ENCODE data around the gene FBXO31. TPM values are rescaled to one million over a fixed set of nuclear protein-coding genes. Genes with fewer than 3 reads are reported as not detected.

The FBXO31 gene
- total and polyA plus RNA-seq, 9 of the 15 experiments (the other 6 are each of a cell fraction or from before 2014, with no cell fraction given): 0.18 to 33.3 (median 10.9) TPM

DNA sequence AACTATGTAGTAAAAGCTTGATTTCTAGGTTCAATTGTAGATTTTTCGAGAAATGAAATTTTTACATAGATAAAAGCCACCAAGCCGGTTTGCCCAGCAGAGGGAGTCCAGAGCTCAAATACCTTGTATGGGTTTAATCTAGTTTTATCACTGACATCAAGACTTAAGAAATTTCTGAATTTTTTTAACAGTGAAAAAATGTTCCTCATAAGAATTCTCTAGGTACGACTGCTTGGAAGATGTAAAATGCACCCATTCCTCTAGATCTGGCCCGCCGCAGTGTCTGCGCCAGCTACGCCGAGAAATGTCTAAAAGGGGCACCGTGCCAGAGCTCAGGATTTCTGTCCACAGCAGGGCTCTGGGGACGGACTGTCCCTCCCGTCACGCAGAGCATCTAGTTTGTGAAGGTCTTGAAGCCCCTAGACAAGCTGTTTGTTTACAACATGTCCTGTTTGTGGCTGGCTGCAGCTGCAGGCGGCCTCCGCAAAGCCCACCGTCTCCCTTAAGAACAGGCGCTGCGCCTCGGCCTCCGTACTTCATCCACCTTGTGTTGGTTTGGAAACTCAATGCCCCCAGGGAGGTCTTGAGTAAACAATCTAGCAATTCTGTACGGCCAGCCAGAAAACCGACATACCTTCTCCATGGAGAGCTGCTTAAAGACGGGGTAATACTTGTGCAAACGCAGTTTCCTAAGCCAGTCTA is 33.4 kb upstream of the FBXO31 start (continued):
- TF ChIP-seq TAF15 (IDR thresholded peaks at IDR 0.05; ENCODE audit: low read depth, low read length) (no peak), MBD2 (IDR thresholded peaks at IDR 0.05; ENCODE audit: borderline replicate concordance, low read depth) (no peak), CHD1 (IDR thresholded peaks at IDR 0.05; ENCODE audit: low read length) (no peak), ADNP (tag; IDR thresholded peaks at IDR 0.05) (no peak)
- TF ChIP-seq, protein P1, sequence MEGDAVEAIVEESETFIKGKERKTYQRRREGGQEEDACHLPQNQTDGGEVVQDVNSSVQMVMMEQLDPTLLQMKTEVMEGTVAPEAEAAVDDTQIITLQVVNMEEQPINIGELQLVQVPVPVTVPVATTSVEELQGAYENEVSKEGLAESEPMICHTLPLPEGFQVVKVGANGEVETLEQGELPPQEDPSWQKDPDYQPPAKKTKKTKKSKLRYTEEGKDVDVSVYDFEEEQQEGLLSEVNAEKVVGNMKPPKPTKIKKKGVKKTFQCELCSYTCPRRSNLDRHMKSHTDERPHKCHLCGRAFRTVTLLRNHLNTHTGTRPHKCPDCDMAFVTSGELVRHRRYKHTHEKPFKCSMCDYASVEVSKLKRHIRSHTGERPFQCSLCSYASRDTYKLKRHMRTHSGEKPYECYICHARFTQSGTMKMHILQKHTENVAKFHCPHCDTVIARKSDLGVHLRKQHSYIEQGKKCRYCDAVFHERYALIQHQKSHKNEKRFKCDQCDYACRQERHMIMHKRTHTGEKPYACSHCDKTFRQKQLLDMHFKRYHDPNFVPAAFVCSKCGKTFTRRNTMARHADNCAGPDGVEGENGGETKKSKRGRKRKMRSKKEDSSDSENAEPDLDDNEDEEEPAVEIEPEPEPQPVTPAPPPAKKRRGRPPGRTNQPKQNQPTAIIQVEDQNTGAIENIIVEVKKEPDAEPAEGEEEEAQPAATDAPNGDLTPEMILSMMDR (IDR thresholded peaks at IDR 0.05 in 2 of 3, conservative IDR thresholded peaks at IDR 0.05 in 1 of 3; ENCODE audit: insufficient read depth in 2 of 3, low read depth in 1 of 3, low read length in 3 of 3): peak; percentile 32 to 63 (median 49); a peak in 4 of 6 replicates
- TF ChIP-seq, protein P2, sequence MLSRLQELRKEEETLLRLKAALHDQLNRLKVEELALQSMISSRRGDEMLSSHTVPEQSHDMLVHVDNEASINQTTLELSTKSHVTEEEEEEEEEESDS (CRISPR knock-in tag; IDR thresholded peaks at IDR 0.05): no peak
- TF ChIP-seq, protein P3, sequence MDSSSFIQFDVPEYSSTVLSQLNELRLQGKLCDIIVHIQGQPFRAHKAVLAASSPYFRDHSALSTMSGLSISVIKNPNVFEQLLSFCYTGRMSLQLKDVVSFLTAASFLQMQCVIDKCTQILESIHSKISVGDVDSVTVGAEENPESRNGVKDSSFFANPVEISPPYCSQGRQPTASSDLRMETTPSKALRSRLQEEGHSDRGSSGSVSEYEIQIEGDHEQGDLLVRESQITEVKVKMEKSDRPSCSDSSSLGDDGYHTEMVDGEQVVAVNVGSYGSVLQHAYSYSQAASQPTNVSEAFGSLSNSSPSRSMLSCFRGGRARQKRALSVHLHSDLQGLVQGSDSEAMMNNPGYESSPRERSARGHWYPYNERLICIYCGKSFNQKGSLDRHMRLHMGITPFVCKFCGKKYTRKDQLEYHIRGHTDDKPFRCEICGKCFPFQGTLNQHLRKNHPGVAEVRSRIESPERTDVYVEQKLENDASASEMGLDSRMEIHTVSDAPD (CRISPR knock-in tag; IDR thresholded peaks at IDR 0.05): no peak

Measured in K562 (cell line).